ENCODE results near the gene MAGI1. TPM values are rescaled to one million over a fixed set of nuclear protein-coding genes. Genes with fewer than 3 reads are reported as not detected.

MAGI1 gene
- total RNA-seq, 2 donors from 2014 or later = 38.6 to 45.1 TPM

- Mint-ChIP-seq H3K4me1 (peaks cover 23% of the 10 kb centered on the region), H3K27me3 (ENCODE audit: insufficient read depth) (no peaks in the 10 kb centered on the region), H3K4me3 (no peak overlapping the region), H3K36me3 (ENCODE audit: low read depth) (no peaks in the 10 kb centered on the region), H3K27ac (no peak overlapping the region), H3K9me3 (no peaks in the 10 kb centered on the region)
- Histone ChIP-seq H3K4me3 (ENCODE audit: low read length) (no peak overlapping the region), H3K4me1 (ENCODE audit: control insufficient read depth, insufficient read depth, low read length) (peaks cover 4% of the 10 kb centered on the region), H3K9me3 (ENCODE audit: control insufficient read depth, low read length) (no peaks in the 10 kb centered on the region), H3K27ac (ENCODE audit: low read depth, low read length) (no peak overlapping the region), H3K27me3 (ENCODE audit: control insufficient read depth, insufficient read depth, low read length, poor library complexity, severe bottlenecking) (no peaks in the 10 kb centered on the region), H3K36me3 (ENCODE audit: control insufficient read depth, insufficient read depth, low read length) (no peaks in the 10 kb centered on the region), H3K9ac (ENCODE audit: extremely low read depth, low read length, poor library complexity, severe bottlenecking) (no peak overlapping the region)
- 86% methylated on average over 1 of the region's 1 CpG; no CpG with 5 or more reads in 1 of the 2 experiments for WGBS, 2 experiments (ENCODE audit: insufficient coverage in 1 of 2, insufficient read length in 1 of 2)
- DNase-seq = no peak
- TF ChIP-seq, protein P1, sequence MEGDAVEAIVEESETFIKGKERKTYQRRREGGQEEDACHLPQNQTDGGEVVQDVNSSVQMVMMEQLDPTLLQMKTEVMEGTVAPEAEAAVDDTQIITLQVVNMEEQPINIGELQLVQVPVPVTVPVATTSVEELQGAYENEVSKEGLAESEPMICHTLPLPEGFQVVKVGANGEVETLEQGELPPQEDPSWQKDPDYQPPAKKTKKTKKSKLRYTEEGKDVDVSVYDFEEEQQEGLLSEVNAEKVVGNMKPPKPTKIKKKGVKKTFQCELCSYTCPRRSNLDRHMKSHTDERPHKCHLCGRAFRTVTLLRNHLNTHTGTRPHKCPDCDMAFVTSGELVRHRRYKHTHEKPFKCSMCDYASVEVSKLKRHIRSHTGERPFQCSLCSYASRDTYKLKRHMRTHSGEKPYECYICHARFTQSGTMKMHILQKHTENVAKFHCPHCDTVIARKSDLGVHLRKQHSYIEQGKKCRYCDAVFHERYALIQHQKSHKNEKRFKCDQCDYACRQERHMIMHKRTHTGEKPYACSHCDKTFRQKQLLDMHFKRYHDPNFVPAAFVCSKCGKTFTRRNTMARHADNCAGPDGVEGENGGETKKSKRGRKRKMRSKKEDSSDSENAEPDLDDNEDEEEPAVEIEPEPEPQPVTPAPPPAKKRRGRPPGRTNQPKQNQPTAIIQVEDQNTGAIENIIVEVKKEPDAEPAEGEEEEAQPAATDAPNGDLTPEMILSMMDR (conservative IDR thresholded peaks at IDR 0.05) = no peak
Measured at GRCh38 chr3:65899226-65899625, 139.5 kb downstream of the MAGI1 start.

GRCh38 chr3:65897766-65898165 lies 141.0 kb downstream of the MAGI1 start:
- H3K27me3 ChIP-seq (ENCODE audit: control insufficient read depth, insufficient read depth, low read length, poor library complexity, severe bottlenecking) = no peaks in the 10 kb centered on the region

DNA sequence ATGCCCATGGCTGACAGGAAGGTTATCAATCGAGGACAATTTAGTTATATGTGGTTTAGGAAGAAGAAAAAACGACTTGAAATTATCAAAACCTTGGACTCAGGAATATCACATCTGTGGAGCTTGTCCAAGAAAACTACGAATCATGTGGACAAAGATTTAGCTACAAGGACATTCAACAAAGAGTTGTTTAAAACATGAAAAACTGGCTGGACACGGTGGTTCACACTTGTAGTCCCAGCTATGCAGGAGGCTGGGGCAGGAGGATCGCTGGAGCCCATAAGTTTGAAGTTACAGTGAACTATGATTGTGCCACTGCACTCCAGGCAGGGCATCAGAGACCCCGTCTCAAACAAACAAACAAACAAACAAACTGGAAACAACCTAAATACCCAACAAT lies 142.4 kb downstream of the MAGI1 start:
- no peaks in the 10 kb centered on the region for H3K27me3 ChIP-seq (ENCODE audit: control insufficient read depth, insufficient read depth, low read length, poor library complexity, severe bottlenecking)
- H3K4me3 ChIP-seq (ENCODE audit: low read length) = no peak overlapping the region
- no peak overlapping the region for H3K27ac ChIP-seq (ENCODE audit: low read depth, low read length)
- H3K9ac ChIP-seq (ENCODE audit: extremely low read depth, low read length, poor library complexity, severe bottlenecking) = no peak overlapping the region
- no peaks in the 10 kb centered on the region for H3K27me3 Mint-ChIP-seq (ENCODE audit: insufficient read depth)
- no peaks in the 10 kb centered on the region for H3K36me3 ChIP-seq (ENCODE audit: control insufficient read depth, insufficient read depth, low read length)
- no peak for DNase-seq
- no peak overlapping the region for H3K27ac Mint-ChIP-seq
- 87 to 90% methylated on average over 5 to 6 of the region's 6 CpGs for WGBS, 2 experiments (ENCODE audit: insufficient coverage in 1 of 2, insufficient read length in 1 of 2)
- peaks cover 19% of the 10 kb centered on the region for H3K4me1 Mint-ChIP-seq
- no peak overlapping the region for H3K4me3 Mint-ChIP-seq
- no peaks in the 10 kb centered on the region for H3K4me1 ChIP-seq (ENCODE audit: control insufficient read depth, insufficient read depth, low read length)
- no peaks in the 10 kb centered on the region for H3K36me3 Mint-ChIP-seq (ENCODE audit: low read depth)
- no peaks in the 10 kb centered on the region for H3K9me3 ChIP-seq (ENCODE audit: control insufficient read depth, low read length)
- no peaks in the 10 kb centered on the region for H3K9me3 Mint-ChIP-seq
- TF ChIP-seq, protein P1 (conservative IDR thresholded peaks at IDR 0.05) = no peak

More at GRCh38 chr3:65897766-65898165, 141.0 kb downstream of the MAGI1 start:
- Histone ChIP-seq H3K4me1 (ENCODE audit: control insufficient read depth, insufficient read depth, low read length) (peaks cover 4% of the 10 kb centered on the region), H3K27ac (ENCODE audit: low read depth, low read length) (no peak overlapping the region), H3K9me3 (ENCODE audit: control insufficient read depth, low read length) (no peaks in the 10 kb centered on the region), H3K9ac (ENCODE audit: extremely low read depth, low read length, poor library complexity, severe bottlenecking) (no peak overlapping the region), H3K36me3 (ENCODE audit: control insufficient read depth, insufficient read depth, low read length) (no peaks in the 10 kb centered on the region), H3K4me3 (ENCODE audit: low read length) (no peak overlapping the region)
- H3K9me3 Mint-ChIP-seq = no peaks in the 10 kb centered on the region
- no peak overlapping the region for H3K4me3 Mint-ChIP-seq
- H3K27ac Mint-ChIP-seq = no peak overlapping the region
- 90 to 100% methylated on average over 2 to 3 of the region's 3 CpGs for WGBS, 2 experiments (ENCODE audit: insufficient coverage in 1 of 2, insufficient read length in 1 of 2)
- no peaks in the 10 kb centered on the region for H3K36me3 Mint-ChIP-seq (ENCODE audit: low read depth)
- DNase-seq = no peak
- TF ChIP-seq, protein P1 (conservative IDR thresholded peaks at IDR 0.05) = no peak
- H3K27me3 Mint-ChIP-seq (ENCODE audit: insufficient read depth) = no peaks in the 10 kb centered on the region
- peaks cover 25% of the 10 kb centered on the region for H3K4me1 Mint-ChIP-seq
